Stimulated activated CD8-positive, alpha-beta memory T cell treated with anti-CD3 and anti-CD28 coated beads, Interleukin-15, amount 100 ng/mL, for 1 hour (primary cell): Measurements from ENCODE around the gene ERC2.

ENCODE experiments used
- DNase-seq: peaks from one replicate; pipeline ENCODE4 v3.0.0-alpha.2; 2020; ENCODE audit warnings: low read depth

The ERC2 gene

DNA sequence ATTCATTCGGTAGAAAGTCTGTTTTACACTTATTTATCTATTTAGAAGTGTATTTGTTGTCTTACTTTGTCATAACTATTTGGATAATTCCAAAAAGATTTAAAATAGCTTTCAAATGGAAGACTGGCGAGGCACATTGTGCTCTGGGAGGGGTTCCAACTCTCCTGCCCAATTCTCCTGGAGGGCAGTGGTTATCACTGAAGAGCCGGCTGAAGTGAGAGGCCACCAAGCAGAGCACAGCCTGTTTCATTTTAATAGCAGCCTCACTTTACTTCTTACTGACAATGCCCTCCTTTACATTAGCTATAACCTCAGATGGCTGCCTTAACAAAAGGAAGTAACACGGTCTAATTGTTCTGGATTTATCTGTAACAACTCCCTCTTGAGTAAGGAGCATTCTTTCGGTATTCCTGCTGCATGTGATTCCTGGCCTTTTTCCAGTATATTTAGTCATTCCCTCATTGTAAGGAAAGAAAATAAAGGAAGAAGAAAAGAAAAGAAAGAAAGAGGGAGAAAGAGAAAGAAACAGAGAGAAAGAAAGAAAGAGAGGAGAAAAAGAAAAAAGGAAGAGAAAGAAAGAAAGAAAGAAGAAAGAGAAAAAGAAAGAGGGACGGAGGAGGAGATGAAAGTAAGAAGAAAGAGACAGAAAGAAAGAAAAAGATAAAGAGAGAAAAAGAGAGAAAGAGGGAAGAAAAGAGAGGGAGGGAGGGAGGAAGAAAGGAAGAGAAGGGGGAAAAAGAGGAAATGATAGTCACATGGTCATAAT lies 641.4 kb downstream of the ERC2 start:
- no peak for DNase-seq

GRCh38 chr3:55826097-55826496 lies 642.2 kb downstream of the ERC2 start:
- DNase-seq: no peak

- DNase-seq: no peak
Measured at GRCh38 chr3:55824406-55824805, 643.9 kb downstream of the ERC2 start.

DNA sequence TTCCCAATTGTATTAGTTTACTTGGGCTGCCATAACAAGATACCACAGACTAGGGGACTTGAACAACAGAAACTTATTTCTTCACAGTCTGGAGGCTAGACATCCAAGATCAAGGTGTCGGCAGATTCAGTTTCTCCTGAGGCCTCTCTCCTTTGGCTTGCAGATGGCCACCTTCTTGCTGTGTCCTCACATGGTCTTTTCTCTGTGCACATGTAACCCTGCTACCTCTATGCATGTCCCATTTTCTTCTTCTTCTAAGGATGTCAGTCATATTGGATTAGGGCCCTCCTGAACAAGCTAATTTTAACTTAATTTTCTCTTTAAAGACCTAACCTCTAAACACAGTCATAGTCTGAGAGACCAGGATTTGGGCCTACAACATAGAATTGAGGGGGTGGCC lies 644.4 kb downstream of the ERC2 start:
- no peak for DNase-seq

GRCh38 chr3:55823001-55823400 lies 645.3 kb downstream of the ERC2 start:
- DNase-seq: no peak

GRCh38 chr3:55819005-55819404 lies 649.3 kb downstream of the ERC2 start:
- no peak for DNase-seq

DNA sequence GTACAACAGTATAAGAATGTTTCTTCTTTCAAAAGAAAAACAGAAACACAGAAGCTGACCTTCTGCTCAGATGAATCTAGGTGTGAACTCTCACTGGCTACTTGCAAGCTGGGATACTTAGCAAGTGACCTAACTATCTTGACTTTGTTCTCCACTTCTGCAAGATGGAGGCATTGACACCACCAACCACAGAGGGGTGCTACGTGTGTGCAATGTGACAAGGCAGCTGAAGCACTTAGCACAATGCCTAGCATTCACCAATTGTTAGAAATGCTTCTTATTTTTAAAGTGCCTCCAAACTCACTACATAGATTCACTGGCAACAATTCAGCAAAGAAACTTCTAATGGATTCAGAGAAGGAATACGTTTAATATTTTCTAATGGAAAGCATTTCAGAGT lies 649.8 kb downstream of the ERC2 start:
- no peak for DNase-seq

DNA sequence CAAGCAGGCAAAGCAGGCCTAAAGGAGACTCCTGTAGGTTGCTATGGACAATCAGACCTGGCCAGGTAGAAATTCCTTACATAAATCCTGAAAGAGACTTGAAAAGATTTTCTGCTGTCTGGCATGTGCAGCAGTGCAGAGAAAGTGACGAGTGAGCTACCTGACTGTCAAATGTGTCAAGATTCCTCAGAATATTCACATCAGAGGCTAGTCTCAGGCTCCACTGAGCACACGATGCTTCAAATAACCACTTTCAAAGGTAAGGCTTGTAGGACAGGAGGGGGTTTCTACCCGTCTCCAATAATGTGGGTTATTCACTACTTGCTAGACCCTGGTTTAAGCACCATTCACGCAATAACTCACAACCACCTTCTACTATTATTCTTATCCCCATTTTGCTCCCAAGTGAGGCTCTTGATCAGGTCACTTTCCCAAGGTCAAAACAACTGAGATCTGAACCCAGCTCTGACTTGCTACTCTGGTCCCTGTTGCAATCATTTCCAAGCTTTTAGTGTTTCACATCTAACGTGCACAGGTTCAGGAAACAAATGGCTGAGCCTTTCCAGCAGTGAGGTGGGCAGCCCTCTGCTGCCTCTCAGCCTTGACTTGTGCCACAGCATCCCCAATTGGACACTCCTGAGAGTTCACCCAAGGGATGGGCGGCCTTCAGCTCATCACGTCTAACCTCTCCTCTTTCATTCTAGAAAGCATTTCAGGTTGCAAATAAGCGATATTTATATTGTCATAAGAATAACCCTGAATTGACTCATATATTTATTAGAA lies 651.3 kb downstream of the ERC2 start:
- DNase-seq: no peak

GRCh38 chr3:55815262-55815661 lies 653.0 kb downstream of the ERC2 start:
- DNase-seq: no peak

DNA sequence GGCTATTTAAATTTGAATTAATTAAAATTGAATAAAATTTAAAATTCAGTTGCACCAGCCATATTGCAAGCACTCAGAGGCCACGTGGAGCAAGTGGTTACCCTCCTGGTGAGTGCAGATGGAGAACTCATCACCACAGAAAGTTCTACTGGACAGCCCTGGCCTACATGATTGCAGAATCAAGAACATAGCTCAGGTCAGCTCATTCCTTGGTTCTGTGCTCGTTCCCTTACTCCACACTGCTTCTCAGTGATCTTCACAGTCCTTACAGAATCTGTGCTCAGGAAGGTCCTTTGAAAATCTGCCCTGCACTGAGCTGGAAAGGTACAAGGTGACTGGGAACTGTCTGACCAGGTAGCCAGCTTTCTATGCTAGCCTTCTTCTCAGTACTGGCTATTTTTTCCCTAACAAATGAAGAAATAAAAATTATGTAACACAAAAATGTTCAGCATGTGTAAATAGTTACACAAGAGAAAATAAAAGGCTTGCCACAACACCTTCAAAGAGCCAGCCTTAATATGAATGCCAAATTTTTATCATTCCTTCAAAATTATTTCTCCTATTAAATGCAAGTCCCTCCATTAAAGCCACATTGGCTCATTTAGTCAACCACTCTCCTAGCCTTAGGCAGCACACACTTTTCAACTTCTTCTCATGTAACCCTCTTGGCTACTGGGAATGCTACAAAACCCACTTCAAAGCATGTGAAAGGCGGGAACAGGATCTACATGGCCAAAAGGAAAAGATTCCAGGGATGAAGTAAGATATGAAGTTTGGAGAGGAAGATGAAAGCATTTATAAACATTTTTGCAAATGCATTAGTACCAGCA lies 654.8 kb downstream of the ERC2 start:
- DNase-seq: no peak

DNA sequence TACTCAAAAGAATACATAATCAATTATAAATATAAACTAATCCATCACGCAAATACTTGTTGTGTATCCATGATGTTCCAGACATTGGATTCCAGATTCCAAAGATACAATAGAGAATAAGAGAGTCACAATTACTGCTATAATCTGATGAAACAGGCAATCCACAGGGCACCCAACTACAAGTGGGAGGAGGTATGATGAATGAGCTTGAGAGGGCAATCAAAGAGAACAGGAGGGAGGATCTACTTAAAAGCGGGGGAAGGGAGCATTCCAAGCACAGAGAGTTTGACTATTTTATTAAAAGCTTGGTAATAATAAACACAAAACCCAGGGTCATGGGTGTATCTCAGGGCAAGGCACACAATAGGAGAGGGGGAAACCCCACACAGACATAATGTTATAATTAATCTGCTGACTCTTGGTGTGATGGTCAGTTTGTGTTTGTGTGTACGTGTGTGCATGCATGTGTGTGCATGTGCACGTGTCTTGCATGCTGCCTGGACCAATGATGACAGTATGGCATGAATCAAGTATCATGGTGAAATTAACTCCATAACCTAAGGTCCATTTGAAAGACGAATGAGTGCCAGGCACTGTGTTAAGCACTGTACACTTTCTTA lies 655.8 kb downstream of the ERC2 start:
- no peak for DNase-seq

DNA sequence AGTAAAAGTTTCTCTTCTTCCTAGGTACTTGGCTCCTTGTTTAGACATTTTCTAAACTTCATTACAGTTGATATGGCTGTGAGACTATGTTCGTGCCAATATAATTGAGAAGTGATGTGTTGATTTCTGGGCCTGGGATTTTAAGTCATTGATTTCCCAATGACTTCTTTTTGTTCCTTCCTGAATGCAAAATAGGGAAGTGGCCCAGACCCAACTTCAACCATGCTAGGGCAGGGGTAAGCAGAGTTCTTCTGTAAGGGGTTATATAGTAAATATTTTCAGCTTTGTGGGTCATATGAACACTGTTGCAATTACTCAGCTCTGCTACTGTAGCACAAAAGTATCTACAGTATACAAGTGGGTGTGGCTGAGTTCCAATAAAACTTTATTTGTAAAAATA lies 661.1 kb downstream of the ERC2 start:
- DNase-seq: no peak

DNA sequence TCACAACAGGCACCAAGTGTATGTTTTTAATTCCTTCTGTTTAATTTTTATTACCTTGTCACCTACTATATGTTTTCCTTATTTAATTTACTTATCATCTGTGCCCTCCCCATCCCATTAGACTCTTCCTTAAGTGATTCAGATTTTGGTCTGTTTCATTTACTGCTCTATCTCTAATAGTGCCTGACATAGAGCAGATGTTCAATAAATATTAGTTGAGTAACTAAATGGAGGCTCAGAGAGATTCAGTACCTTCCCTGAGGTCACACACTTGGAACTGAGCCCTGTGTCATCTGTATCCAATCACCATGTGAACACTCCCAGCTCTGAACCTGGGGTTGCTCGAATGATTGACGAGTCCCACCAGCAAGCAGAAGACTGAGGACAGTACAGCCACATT lies 663.1 kb downstream of the ERC2 start:
- no peak for DNase-seq

- no peak for DNase-seq
Measured at GRCh38 chr3:55804170-55805095, 663.8 kb downstream of the ERC2 start.

DNA sequence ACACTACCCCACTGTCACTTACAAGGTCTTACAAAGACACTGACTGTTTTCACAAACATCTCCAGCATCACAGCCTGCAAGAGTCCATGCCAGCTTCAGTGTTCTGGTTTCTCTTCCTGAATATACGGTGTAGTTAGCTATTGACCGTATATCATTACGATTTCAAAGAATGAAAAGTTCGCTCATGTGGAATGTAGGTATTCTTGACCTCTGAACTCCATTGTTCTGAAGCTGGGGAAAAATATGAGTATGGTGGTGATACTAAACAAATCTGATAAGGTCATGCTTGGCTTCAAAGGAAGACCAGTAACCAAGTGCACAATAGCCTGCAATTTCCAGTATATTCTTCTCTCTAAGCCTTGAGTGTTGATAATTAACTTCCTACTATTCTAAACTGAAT lies 665.5 kb downstream of the ERC2 start:
- no peak for DNase-seq

DNA sequence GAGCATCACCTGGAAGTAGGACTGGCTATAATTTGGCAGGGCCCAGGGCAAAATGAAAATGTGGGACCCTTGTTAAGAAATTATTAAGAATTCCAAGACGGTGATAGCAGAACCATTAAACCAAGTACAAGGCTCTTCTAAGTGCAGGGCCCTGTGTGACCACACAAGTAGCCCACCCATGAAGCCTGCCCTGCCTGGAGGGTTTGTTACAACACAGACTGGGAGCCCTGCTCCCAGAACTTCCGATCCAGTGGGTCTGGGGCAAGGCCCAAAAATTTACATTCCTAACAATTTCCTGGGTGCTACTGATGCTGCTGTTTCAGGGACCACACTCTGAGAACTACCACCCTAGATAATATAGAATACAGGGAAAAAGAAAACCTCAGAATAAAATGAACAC lies 666.6 kb downstream of the ERC2 start:
- no peak for DNase-seq

DNA sequence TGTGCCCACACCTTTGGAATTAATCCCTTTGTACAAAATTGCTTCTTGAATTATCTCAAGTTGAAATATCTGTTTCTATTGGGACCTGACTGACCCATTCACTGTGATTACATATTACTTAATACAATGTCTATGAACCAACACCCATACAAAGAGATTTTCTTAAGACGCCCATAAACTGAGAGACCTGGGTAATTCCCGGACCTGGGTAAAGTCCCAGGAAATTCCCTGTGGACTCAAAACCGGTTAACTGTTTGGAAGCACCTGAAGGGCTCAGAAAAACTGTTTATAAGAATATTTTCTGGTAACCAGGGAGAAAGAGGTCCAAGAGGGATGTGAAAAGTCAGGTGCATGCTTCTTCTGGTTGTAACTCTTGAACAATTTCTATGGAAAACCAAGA lies 667.2 kb downstream of the ERC2 start:
- no peak for DNase-seq

GRCh38 chr3:55797775-55798174 lies 670.5 kb downstream of the ERC2 start:
- no peak for DNase-seq

GRCh38 chr3:55797084-55797483 lies 671.2 kb downstream of the ERC2 start:
- no peak for DNase-seq

- no peak for DNase-seq
Measured at GRCh38 chr3:55796533-55796932, 671.7 kb downstream of the ERC2 start.

GRCh38 chr3:55795746-55796145 lies 672.5 kb downstream of the ERC2 start:
- DNase-seq: no peak
